AG04450 (cell line): ENCODE results near the gene ELP2. TPM values are rescaled to one million over a fixed set of nuclear protein-coding genes. Genes with fewer than 3 reads are reported as not detected.

Source experiments
- CTCF ChIA-PET: fragments of 300-600, 350-600 bp; formaldehyde crosslinking; extraction: SDS; loops from one replicate; lab custom pipeline; 2022; ENCODE audit warnings: antibody characterized with exemption, inconsistent platforms; lab: Charles Lee
- POLR2A ChIA-PET: fragments of 350-600 bp; formaldehyde crosslinking; extraction: SDS; loops from one replicate; lab custom pipeline; 2021; ENCODE audit warnings: antibody characterized with exemption, inconsistent platforms; lab: Yijun Ruan, JAX
- DNase-seq: peaks from one replicate; pipeline ENCODE4 v3.0.0-alpha.2; 2011; ENCODE audit warnings: low read depth, low spot score
- H3K27ac ChIP-seq: one replicate; pipeline ENCODE4 v1.5.1; 2012; ENCODE audit warnings: low read depth, low read length, control low read depth
- H3K27me3 ChIP-seq: one replicate; pipeline ENCODE4 v1.6.0; 2012; ENCODE audit warnings: low read length; ENCODE audit not compliant: control insufficient read depth, insufficient read depth
- H3K4me3 ChIP-seq: 2 replicates; pipeline ENCODE4 v1.5.1; 2011; ENCODE audit warnings: mild to moderate bottlenecking, low read depth, low read length, control low read depth
- H3K9me3 ChIP-seq: 2 replicates; pipeline ENCODE4 v1.5.1; 2012; ENCODE audit warnings: low read length; ENCODE audit not compliant: control insufficient read depth, insufficient read depth
- polyA plus RNA-seq: library from polyadenylated mRNA; depleted of rRNA; stranded (reverse); fragments of >200 nt; gene quantifications from 2 replicates; pipeline ENCODE4 v1.2.3, GENCODE V29; 2011
- TF ChIP-seq, protein P1 (sequence below): IDR thresholded peaks from 2 replicates; pipeline ENCODE4 v1.5.1; 2011; ENCODE audit warnings: low read depth, low read length, control low read depth, inconsistent platforms

ELP2 gene
- polyA plus RNA-seq, 1 experiment: 122 TPM

DNA sequence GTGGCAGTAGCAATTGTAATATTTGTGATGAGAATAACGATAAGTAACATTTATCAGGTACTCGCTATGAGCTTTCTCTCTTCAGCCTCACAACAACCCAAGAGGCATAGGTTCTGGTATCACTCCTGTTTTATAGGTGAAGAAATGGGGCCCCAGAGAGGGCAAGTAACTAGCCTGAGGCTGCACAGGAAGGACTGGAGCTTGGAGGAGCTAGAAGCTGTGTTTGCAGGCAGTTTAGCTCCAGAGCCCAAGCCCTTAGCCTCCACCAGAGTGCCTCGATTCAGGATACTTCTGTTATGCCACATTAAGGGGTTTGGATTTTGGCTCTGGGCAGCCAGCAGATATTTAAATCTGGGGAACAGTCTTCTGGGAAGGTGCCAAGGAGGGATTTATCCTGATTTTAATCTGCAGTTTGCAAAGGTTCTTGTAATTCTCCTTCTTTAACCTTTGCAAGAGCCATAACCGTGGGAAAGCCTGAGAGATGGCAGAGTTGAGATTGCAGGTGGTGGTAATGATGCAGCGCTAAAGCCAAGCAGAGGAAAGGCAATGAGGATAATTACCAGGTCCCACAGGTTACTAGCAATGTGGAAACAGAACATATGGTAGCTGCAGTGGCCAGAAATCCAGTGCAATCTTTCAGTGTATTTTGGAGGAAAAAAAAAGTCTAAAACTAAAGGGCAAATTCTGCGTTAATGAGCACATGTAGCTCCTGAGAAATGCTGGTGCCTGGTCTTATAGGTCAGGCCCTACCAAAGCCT is 66.7 kb downstream of the ELP2 start:
- no peak for DNase-seq
- Histone ChIP-seq H3K9me3 (no peaks in the 10 kb centered on the region), H3K27ac (no peak overlapping the region), H3K4me3 (no peak overlapping the region), H3K27me3 (no peaks in the 10 kb centered on the region)
- CTCF ChIA-PET: interaction anchor here (0.6 to 1.4 kb wide), 2 partner anchors 37 to 88 kb away, joined by 3 to 4 read pairs; no protein-coding TSS in a partner anchor
- POLR2A ChIA-PET: no interaction called here
- TF ChIP-seq, protein P1, sequence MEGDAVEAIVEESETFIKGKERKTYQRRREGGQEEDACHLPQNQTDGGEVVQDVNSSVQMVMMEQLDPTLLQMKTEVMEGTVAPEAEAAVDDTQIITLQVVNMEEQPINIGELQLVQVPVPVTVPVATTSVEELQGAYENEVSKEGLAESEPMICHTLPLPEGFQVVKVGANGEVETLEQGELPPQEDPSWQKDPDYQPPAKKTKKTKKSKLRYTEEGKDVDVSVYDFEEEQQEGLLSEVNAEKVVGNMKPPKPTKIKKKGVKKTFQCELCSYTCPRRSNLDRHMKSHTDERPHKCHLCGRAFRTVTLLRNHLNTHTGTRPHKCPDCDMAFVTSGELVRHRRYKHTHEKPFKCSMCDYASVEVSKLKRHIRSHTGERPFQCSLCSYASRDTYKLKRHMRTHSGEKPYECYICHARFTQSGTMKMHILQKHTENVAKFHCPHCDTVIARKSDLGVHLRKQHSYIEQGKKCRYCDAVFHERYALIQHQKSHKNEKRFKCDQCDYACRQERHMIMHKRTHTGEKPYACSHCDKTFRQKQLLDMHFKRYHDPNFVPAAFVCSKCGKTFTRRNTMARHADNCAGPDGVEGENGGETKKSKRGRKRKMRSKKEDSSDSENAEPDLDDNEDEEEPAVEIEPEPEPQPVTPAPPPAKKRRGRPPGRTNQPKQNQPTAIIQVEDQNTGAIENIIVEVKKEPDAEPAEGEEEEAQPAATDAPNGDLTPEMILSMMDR: no peak

DNA sequence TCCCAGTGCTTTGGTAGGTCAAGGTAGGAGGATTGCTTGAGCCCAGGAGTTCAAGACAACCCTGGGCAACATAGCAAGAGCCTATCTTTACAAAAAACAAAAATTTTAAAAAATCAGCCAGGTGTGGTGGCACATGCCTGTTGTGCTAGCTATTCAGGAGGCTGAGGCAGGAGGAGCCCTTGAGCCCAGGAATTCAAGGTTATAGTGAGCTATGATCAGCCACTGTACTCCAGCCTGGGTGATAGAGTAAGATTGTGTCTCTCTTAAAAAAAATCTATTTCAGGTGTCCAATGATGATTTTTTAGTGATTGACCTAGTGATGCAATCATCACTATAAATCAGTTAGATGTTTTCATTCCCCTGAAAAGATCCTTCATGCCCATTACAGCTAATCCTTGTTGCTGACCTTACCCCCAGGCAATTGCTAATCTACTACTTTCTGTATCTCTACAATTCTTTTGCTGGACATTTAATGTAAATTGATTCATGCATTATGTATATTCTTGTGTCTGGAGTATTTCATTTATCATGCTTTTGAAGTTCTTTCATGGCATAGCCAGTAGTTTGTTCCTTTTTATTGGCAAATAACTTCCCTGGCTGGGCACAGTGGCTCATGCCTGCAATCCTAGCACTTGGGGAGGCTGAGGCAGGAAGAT is 67.9 kb downstream of the ELP2 start:
- DNase-seq: no peak
- Histone ChIP-seq H3K27me3 (no peaks in the 10 kb centered on the region), H3K4me3 (no peak overlapping the region), H3K27ac (no peak overlapping the region), H3K9me3 (no peaks in the 10 kb centered on the region)
- TF ChIP-seq, protein P1: no peak
- ChIA-PET POLR2A (interaction anchor here (0.5 to 0.6 kb wide), 2 partner anchors 14 to 66 kb away, joined by 3 to 4 read pairs; no protein-coding TSS in a partner anchor), CTCF (interaction anchor here (1.4 kb wide), 1 partner anchor 87 kb away, joined by 3 read pairs; no protein-coding TSS in a partner anchor)

DNA sequence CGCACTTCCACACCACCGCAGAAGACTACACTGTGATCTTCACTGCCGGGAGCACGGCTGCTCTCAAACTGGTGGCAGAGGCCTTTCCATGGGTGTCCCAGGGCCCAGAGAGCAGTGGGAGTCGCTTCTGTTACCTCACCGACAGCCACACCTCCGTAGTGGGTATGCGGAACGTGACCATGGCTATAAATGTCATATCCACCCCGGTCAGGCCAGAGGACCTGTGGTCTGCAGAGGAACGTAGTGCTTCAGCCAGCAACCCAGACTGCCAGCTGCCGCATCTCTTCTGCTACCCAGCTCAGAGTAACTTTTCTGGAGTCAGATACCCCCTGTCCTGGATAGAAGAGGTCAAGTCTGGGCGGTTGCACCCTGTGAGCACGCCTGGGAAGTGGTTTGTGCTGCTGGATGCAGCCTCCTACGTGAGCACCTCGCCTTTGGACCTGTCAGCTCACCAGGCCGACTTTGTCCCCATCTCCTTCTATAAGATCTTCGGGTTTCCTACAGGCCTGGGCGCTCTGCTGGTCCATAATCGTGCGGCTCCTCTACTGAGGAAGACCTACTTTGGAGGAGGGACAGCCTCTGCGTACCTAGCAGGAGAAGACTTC is 70.1 kb downstream of the ELP2 start:
- no peaks in the 10 kb centered on the region for H3K9me3 ChIP-seq
- CTCF ChIA-PET: no interaction called here
- H3K4me3 ChIP-seq: no peak overlapping the region
- H3K27me3 ChIP-seq: no peaks in the 10 kb centered on the region
- H3K27ac ChIP-seq: no peak overlapping the region
- no peak for DNase-seq
- TF ChIP-seq, protein P1: no peak
- POLR2A ChIA-PET: no interaction called here

DNA sequence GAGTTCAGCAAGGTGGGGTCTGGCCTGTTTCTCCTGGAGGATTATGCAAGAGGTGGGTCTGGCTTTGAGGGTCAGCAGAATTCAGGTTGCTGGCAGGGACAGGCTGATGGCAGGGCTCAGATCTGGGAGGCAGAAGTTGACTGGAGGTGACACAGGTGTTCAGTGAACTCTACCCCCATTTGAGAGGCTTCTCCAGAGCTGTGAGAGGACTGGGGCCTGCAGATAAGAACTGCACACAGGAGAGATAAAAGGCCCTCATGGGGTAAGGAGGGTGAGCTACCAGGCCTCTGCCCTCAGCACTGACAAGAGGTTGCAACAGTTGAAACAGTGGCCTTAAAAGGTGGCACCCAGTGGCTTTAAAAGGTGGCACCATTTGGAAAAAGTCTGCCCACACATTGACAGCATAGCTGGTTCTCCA is 70.7 kb downstream of the ELP2 start:
- H3K27me3 ChIP-seq: no peaks in the 10 kb centered on the region
- TF ChIP-seq, protein P1: no peak
- ChIA-PET CTCF (no interaction called here), POLR2A (no interaction called here)
- H3K27ac ChIP-seq: no peak overlapping the region
- no peaks in the 10 kb centered on the region for H3K9me3 ChIP-seq
- no peak for DNase-seq
- H3K4me3 ChIP-seq: no peak overlapping the region
